ENCODE data around the gene SRRM2. TPM values are rescaled to one million over a fixed set of nuclear protein-coding genes. Genes with fewer than 3 reads are reported as not detected.

The SRRM2 gene
- total RNA-seq, 2 donors from 2014 or later: 476 to 541 TPM

DNA sequence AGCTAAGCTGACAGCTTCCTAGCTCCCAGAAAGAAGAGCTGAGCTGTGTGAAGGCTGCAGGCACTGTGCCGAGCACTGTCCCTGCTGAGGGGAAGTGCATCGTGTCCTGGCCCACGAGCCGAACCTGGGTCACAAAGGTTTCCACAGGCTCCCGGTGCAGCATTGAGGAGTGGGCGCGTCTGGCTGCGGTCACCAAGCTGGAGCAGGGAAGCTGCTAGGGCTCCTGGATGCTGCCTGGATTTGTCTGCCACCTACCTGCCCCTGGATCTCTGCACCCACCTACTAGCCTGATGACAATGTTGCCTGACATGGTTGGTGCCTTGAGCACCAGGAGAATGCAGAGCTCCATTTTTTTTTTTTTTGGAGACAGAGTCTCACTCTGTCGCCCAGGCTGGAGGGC is 6.5 kb upstream of the SRRM2 start:
- TF ChIP-seq, protein P1, sequence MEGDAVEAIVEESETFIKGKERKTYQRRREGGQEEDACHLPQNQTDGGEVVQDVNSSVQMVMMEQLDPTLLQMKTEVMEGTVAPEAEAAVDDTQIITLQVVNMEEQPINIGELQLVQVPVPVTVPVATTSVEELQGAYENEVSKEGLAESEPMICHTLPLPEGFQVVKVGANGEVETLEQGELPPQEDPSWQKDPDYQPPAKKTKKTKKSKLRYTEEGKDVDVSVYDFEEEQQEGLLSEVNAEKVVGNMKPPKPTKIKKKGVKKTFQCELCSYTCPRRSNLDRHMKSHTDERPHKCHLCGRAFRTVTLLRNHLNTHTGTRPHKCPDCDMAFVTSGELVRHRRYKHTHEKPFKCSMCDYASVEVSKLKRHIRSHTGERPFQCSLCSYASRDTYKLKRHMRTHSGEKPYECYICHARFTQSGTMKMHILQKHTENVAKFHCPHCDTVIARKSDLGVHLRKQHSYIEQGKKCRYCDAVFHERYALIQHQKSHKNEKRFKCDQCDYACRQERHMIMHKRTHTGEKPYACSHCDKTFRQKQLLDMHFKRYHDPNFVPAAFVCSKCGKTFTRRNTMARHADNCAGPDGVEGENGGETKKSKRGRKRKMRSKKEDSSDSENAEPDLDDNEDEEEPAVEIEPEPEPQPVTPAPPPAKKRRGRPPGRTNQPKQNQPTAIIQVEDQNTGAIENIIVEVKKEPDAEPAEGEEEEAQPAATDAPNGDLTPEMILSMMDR (IDR thresholded peaks at IDR 0.05): no peak
- H3K36me3 ChIP-seq: no peaks in the 10 kb centered on the region
- H3K9me3 ChIP-seq: no peaks in the 10 kb centered on the region
- no peak for ATAC-seq (ENCODE audit: insufficient number of reproducible peaks, low FRiP score, low read depth)
- no peak for DNase-seq (ENCODE audit: low spot score)
- no peaks in the 10 kb centered on the region for H3K4me1 ChIP-seq (ENCODE audit: control insufficient read depth in 1 of 2, low read depth in 2 of 2)
- no peak overlapping the region for H3K27ac ChIP-seq
- H3K27me3 ChIP-seq (replicated peaks; ENCODE audit: insufficient read depth): no peaks in the 10 kb centered on the region
- H3K4me3 ChIP-seq: no peak overlapping the region

DNA sequence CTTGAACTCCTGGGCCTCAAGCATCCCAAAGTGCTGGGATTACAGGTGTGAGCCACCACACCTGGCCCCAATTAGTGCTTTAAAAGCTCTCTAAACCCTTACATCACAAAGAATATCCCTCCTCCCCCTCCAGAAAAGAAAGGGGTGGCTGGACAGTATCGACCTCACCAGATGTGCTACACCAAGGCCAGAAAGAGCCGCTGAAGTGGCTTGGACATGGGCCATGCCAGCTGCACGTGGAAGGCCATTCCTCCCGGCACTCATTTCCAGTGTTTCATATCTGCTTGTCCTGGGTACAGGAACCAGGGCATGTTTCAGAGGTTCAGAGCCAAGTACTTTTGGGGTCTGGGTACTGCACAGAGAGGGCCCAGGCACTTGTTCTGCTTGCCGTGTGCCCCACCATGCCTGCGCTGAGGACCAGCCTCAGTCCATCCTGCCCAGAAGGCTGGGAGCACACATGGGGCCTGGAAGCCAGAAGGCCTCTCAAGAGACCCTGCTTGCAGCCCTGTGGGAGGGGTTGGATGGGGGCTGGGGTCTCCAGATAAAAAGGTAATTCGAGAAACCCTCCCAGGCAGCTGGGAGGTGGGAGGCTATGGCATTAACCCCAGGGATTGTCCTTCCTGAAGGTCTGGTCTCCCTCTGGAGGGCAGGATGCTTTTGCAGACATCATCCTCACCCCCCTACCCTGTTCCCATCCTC is 3.5 kb upstream of the SRRM2 start:
- TF ChIP-seq, protein P1 (IDR thresholded peaks at IDR 0.05): no peak
- Histone ChIP-seq H3K4me3 (no peak overlapping the region), H3K36me3 (no peaks in the 10 kb centered on the region), H3K27ac (no peak overlapping the region), H3K27me3 (replicated peaks; ENCODE audit: insufficient read depth) (no peaks in the 10 kb centered on the region), H3K9me3 (no peaks in the 10 kb centered on the region), H3K4me1 (ENCODE audit: control insufficient read depth in 1 of 2, low read depth in 2 of 2) (peaks cover 8 to 13% of the 10 kb centered on the region in 2 donors)
- no peak for DNase-seq (ENCODE audit: low spot score)
- ATAC-seq (ENCODE audit: insufficient number of reproducible peaks, low FRiP score, low read depth): no peak

DNA sequence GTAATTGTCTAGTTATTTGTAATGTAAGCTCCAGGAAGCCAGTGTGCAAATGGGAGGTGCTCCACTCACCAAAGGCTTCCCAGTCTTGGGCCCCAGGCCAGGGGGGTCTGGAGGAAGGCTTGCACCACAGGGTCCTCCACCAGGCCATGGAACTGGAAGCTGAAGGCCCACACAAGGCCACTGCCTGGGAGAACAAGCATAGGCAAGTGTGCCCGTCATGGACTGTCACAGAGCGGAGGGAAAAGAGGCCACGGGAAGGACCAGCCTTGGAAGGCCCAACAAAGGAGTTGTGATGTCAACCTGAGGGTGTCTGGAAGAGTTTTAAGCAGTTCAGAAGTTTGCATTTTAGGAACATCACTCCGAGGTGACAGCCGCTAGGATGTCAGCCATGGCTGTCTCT is 3.0 kb upstream of the SRRM2 start:
- no peaks in the 10 kb centered on the region for H3K36me3 ChIP-seq
- no peak for ATAC-seq (ENCODE audit: insufficient number of reproducible peaks, low FRiP score, low read depth)
- no peak for DNase-seq (ENCODE audit: low spot score)
- H3K27me3 ChIP-seq (replicated peaks; ENCODE audit: insufficient read depth): no peaks in the 10 kb centered on the region
- no peak overlapping the region for H3K4me3 ChIP-seq
- H3K9me3 ChIP-seq: no peaks in the 10 kb centered on the region
- TF ChIP-seq, protein P1 (IDR thresholded peaks at IDR 0.05): no peak
- H3K4me1 ChIP-seq (ENCODE audit: control insufficient read depth in 1 of 2, low read depth in 2 of 2): peaks cover 14 to 19% of the 10 kb centered on the region in 2 donors
- H3K27ac ChIP-seq: no peak overlapping the region

DNA sequence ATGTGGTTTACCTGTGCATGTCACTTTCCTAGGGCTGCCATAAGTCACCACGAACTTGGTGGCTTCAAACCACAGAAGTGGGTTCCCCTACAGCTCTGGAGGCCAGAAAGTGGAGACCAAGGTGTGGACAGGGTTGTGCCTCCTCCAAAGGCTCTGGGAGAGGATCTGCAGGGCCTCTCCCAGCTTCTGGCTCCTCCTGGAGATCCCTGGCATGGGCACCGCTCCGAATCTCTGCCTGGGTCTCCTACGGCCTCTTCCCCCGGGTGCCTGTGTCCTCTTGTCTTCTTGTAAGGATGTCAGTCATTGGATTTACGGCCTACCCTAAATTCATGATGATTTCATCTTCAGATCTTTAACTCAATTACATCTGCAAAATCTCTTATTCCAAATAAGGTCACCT is 2.5 kb upstream of the SRRM2 start:
- Histone ChIP-seq H3K4me1 (ENCODE audit: control insufficient read depth in 1 of 2, low read depth in 2 of 2) (peaks cover 16 to 24% of the 10 kb centered on the region in 2 donors), H3K27me3 (replicated peaks; ENCODE audit: insufficient read depth) (no peaks in the 10 kb centered on the region), H3K9me3 (no peaks in the 10 kb centered on the region), H3K36me3 (no peaks in the 10 kb centered on the region), H3K27ac (no peak overlapping the region), H3K4me3 (no peak overlapping the region)
- TF ChIP-seq, protein P1 (IDR thresholded peaks at IDR 0.05): no peak
- ATAC-seq (ENCODE audit: insufficient number of reproducible peaks, low FRiP score, low read depth) (no peak), DNase-seq (ENCODE audit: low spot score) (no peak)

DNA sequence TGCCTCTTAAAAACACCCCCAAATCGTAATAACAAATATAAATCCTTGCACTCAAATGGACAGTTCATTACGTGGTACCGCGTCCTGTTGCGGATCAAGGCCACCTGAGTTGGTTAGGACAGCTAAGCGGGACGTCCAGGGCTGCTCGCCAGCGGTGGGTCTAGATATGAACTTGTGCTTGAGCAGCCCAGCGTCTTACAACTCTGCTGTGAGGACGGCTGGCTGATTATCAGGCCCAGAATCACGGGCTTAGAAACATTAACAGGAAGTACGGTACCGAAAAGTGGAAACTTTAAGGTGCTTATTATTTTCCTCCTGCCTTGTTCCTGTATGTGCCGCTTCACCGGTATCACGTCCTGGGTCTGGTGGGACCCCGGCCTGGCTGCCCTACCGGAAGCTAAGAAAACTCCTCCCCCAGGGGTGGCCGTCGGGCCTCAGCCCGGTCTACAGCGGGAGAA is 832 bp upstream of the SRRM2 start:
- Histone ChIP-seq H3K27ac (peak overlapping the region; percentile 93 to 98), H3K4me3 (peak overlapping the region; percentile 82), H3K27me3 (replicated peaks; ENCODE audit: insufficient read depth) (no peaks in the 10 kb centered on the region), H3K4me1 (ENCODE audit: control insufficient read depth in 1 of 2, low read depth in 2 of 2) (peaks cover 32 to 40% of the 10 kb centered on the region in 2 donors), H3K9me3 (no peaks in the 10 kb centered on the region), H3K36me3 (peaks cover 5% of the 10 kb centered on the region)
- no peak for DNase-seq (ENCODE audit: low spot score)
- no peak for ATAC-seq (ENCODE audit: insufficient number of reproducible peaks, low FRiP score, low read depth)
- TF ChIP-seq, protein P1 (IDR thresholded peaks at IDR 0.05): no peak

All from thoracic aorta (tissue), 2 donors.